Heart right ventricle (tissue), 16 donors: Measurements from ENCODE around the gene SERPINA10. TPM values are rescaled to one million over a fixed set of nuclear protein-coding genes. Genes with fewer than 3 reads are reported as not detected.

ENCODE experiments used
- ATAC-seq, 8 donors: fragments of 200-7000 bp; cut with Tn5 transposase; one replicate each; pipeline ENCODE4 v1.9.1; 2020; ENCODE audit warnings: mild to moderate bottlenecking in 8 of 8, moderate library complexity in 8 of 8, moderate number of reproducible peaks in 1 of 8
- DNase-seq, 2 donors: peaks; one replicate each; pipeline ENCODE4 v3.0.0-alpha.2; 2020
- H3K27ac ChIP-seq, 10 donors: fragments of 200-600 bp; sonication (generic) in 2 of 10; one replicate each; pipeline versions ENCODE4 v1.5.0 to v1.8.0; 2020 to 2022; ENCODE audit warnings: mild to moderate bottlenecking in 3 of 10
- H3K27me3 ChIP-seq, 7 donors: fragments of 200-600 bp; one replicate each; pipeline ENCODE4 v1.8.0; 2021 to 2022; ENCODE audit warnings: mild to moderate bottlenecking in 2 of 7
- H3K36me3 ChIP-seq, 9 donors: fragments of 200-600 bp; sonication (generic) in 1 of 9; one replicate each; pipeline versions ENCODE4 v1.5.0 to v1.8.0; 2020 to 2022; ENCODE audit warnings: mild to moderate bottlenecking in 2 of 9
- H3K4me1 ChIP-seq, 9 donors: fragments of 200-600 bp; sonication (generic) in 1 of 9; one replicate each; pipeline versions ENCODE4 v1.5.0 to v1.8.0; 2020 to 2022; ENCODE audit warnings: mild to moderate bottlenecking in 4 of 9
- H3K4me3 ChIP-seq, 10 donors: fragments of 200-600 bp; sonication (generic) in 2 of 10; one replicate each; pipeline versions ENCODE4 v1.5.0 to v1.8.0; 2020 to 2022; ENCODE audit warnings: mild to moderate bottlenecking in 7 of 10, moderate library complexity in 2 of 10
- H3K9me3 ChIP-seq, 11 donors: fragments of 200-600 bp in 10 of 11; sonication (generic) in 2 of 11; one replicate each; pipeline versions ENCODE4 v1.5.0 to v1.8.0; 2013 to 2022; ENCODE audit warnings: mild to moderate bottlenecking in 2 of 11, control low read depth in 1 of 11, moderate library complexity in 1 of 11
- CTCF ChIP-seq, 9 donors: fragments of 200-600 bp; sonication (generic) in 2 of 9; IDR thresholded peaks; one replicate each; pipeline versions ENCODE4 v1.5.0 to v1.8.0; 2021 to 2022; ENCODE audit warnings: antibody characterized with exemption in 9 of 9, mild to moderate bottlenecking in 5 of 9, moderate library complexity in 1 of 9
- WGBS, 2 donors: extraction: QIAGEN DNeasy Blood & Tissue Kit; methylation state at CpG; one replicate each; pipeline ENCODE4 v1.1.7; 2013; ENCODE audit warnings: inconsistent platforms in 1 of 2; 5-methylcytosine and 5-hydroxymethylcytosine counted together
- intact Hi-C, 10 donors: fragments of 100-400 bp; cut with DNase I; formaldehyde crosslinking; loops; one replicate each; pipeline versions ENCODE4 v1.11.1 to v1.14.2; 2022
- polyA plus RNA-seq, 2 donors: library from polyadenylated mRNA; stranded (reverse); fragments of 200-250 nt; gene quantifications; one replicate each; pipeline ENCODE4 v1.2.3, GENCODE V29; 2013
- total RNA-seq, 10 donors: library from RNA; stranded (reverse); fragmentation: NEBNext Ultra II Directional in 3 of 10; extraction: Animal tissue kit (Norgen Biotek cat#: 25700) in 3 of 10; gene quantifications; one replicate each; pipeline versions ENCODE4 v1.2.1 to v1.2.4, GENCODE V29; 2021 to 2023
- donor health status: Arrhythmogenic right ventricular cardiomyopathy.
- donor health status: ischemic (EF 13 %, LVEDD 7.1; RV severe dilation, severe dysfunction).
- donor health status: healthy with polysubstance abuse.
- donor health status: DM: no; HTN: yes; CAD: no.
- donor health status: DM: no; HTN: no; CAD: no.
- donor health status: ischemic (EF 25% LVEDD 6.9; RV normal size, moderate dysfunction).
- donor health status: ischemic (EF 25% LVEDD 5.7; RV mildly dilated, moderate dysfunction).
- donor health status: healthy.
- donor health status: DM: yes; HTN: yes; CAD: no.
- donor health status: Ischemic cardiomyopathy.
- donor health status: ischemic (EF 35%, LVEDD 5.7; RV mildly dilated, moderate dysfunction).
- donor health status: nonischemic (EF 11% LVEDD 7.7; RV severe dilation, severe dysfunction).
- donor health status: DM: yes; HTN: yes; CAD: no.
- donor health status: PGD.
- donor health status: ischemic (EF 29% LVEDD 5.4; RV normal size, mild dysfunction).
- donor health status: nonischemic (EF 23%, LVEDD 6.1; RV moderate dilation, normal function).

SERPINA10 gene
- total and polyA plus RNA-seq, 12 donors: not detected

- Histone ChIP-seq H3K36me3 (no peaks in the 10 kb centered on the region), H3K4me3 (no peak overlapping the region), H3K9me3 (peaks cover 0 to 22% (median 0%) of the 10 kb centered on the region in 11 donors), H3K4me1 (no peaks in the 10 kb centered on the region), H3K27me3 (no peaks in the 10 kb centered on the region), H3K27ac (no peak overlapping the region)
- intact Hi-C loops: no loop called here
- ATAC-seq (no peak), DNase-seq (no peak)
- WGBS, 2 donors: 76 to 81% methylated on average over 8 of the region's 8 CpGs
- TF ChIP-seq CTCF (IDR thresholded peaks at IDR 0.05): no peak
Measured at GRCh38 chr14:94313991-94314655, 21.1 kb upstream of the SERPINA10 start.

- ATAC-seq (no peak), DNase-seq (no peak)
- intact Hi-C loops: no loop called here
- Histone ChIP-seq H3K27ac (no peak overlapping the region), H3K4me1 (no peaks in the 10 kb centered on the region), H3K36me3 (no peaks in the 10 kb centered on the region), H3K4me3 (no peak overlapping the region), H3K27me3 (peaks cover 0 to 3% (median 0%) of the 10 kb centered on the region in 7 donors), H3K9me3 (peaks cover 0 to 29% (median 4%) of the 10 kb centered on the region in 11 donors)
- WGBS, 2 donors: 68 to 78% methylated on average over 6 of the region's 6 CpGs
- TF ChIP-seq CTCF (IDR thresholded peaks at IDR 0.05): no peak
Measured at GRCh38 chr14:94312481-94313246, 19.6 kb upstream of the SERPINA10 start.

GRCh38 chr14:94310248-94310647, 17.2 kb upstream of the SERPINA10 start:
- TF ChIP-seq CTCF (IDR thresholded peaks at IDR 0.05): no peak
- Histone ChIP-seq H3K4me3 (no peak overlapping the region), H3K4me1 (no peaks in the 10 kb centered on the region), H3K27ac (no peak overlapping the region), H3K9me3 (peaks cover 0 to 26% (median 10%) of the 10 kb centered on the region in 11 donors), H3K27me3 (peaks cover 0 to 3% (median 0%) of the 10 kb centered on the region in 7 donors), H3K36me3 (no peaks in the 10 kb centered on the region)
- WGBS, 2 donors: 73 to 82% methylated on average over 3 of the region's 3 CpGs
- intact Hi-C loops: no loop called here
- no peak for ATAC-seq
- no peak for DNase-seq

GRCh38 chr14:94309721-94310120, 16.7 kb upstream of the SERPINA10 start:
- whole genome bisulfite sequencing, 2 donors: 80 to 85% methylated on average over 10 of the region's 10 CpGs
- Histone ChIP-seq H3K4me1 (no peaks in the 10 kb centered on the region), H3K27ac (no peak overlapping the region), H3K9me3 (peaks cover 0 to 20% (median 10%) of the 10 kb centered on the region in 11 donors), H3K36me3 (no peaks in the 10 kb centered on the region), H3K4me3 (no peak overlapping the region), H3K27me3 (peaks cover 0 to 3% (median 0%) of the 10 kb centered on the region in 7 donors)
- intact Hi-C loops: no loop called here
- DNase-seq (no peak), ATAC-seq (no peak)
- TF ChIP-seq CTCF (IDR thresholded peaks at IDR 0.05): no peak
